ENCODE results near the gene FIBCD1.

The FIBCD1 gene

DNA sequence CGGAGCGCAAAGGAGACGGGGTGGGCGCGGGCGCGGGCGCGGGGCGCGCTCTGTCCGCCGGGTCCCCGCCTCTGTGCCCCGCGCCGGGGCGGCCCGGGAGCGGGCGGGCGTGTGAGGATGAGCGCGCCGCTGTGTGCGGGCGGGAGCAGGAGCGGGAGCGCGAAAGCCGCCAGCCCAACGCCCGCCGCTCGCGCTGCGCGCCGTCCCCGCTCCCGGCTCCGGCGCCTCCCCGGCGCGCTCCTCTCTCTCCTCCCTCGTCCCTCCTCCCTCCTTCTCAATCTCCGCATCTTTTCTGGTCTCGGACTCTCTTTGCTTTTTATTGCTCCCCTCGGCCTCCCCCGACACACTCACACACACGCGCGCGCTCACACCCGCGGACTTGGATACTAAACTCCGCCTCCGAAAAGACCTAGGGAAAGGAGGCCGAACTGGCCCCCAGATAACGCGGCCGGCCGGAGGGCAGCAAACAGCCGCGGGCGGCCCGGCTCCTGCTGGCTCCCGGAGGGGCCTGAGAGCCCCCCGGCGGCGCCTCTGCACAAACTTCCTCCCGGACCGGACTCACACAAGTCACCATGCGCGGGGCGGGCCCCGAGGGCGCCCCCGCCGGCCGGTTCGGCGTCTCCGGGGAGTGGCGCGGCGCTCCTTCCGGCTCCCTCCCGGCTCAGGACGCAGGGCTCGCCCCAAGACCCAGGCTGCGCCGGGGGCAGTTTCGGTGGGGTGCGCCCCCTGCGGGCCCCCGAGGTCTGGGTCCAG, at the start of gene FIBCD1:
Gene FIBCD1 (minus strand): TSS at position 596 of the 753 bp plus-strand sequence. CDS start 640 bp downstream, outside the sequence.
- in situ Hi-C loops (cut with MboI; ENCODE audit: low sequenced_read_pairs) = no loop called here

DNA sequence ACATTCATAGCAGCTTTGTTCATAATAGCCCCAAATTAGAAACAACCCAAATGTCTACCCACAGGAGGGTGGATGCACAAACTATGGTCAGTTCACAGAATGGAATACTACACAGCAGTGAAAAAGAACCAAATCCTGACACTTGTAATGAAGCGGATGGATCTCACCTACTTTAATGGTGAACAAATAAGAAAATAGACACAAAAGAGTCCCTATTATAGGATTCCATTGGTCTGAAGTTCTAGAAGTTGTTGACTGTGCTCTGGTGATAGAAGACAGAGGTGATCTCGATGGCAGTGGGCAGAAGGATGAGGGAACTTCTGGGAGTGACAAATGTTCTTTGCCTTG, 49.3 kb upstream of the FIBCD1 start:
- in situ Hi-C loops (cut with MboI; ENCODE audit: low sequenced_read_pairs) = no loop called here

GRCh38 chr9:130987738-130988399, 48.8 kb upstream of the FIBCD1 start:
- in situ Hi-C loops (cut with MboI; ENCODE audit: low sequenced_read_pairs) = no loop called here

- in situ Hi-C loops (cut with MboI; ENCODE audit: low sequenced_read_pairs) = no loop called here
These were observed 48.0 kb upstream of the FIBCD1 start for GRCh38 chr9:130987054-130987453.

- in situ Hi-C loops (cut with MboI; ENCODE audit: low sequenced_read_pairs) = no loop called here
These were observed 47.4 kb upstream of the FIBCD1 start for GRCh38 chr9:130986356-130986965.

DNA sequence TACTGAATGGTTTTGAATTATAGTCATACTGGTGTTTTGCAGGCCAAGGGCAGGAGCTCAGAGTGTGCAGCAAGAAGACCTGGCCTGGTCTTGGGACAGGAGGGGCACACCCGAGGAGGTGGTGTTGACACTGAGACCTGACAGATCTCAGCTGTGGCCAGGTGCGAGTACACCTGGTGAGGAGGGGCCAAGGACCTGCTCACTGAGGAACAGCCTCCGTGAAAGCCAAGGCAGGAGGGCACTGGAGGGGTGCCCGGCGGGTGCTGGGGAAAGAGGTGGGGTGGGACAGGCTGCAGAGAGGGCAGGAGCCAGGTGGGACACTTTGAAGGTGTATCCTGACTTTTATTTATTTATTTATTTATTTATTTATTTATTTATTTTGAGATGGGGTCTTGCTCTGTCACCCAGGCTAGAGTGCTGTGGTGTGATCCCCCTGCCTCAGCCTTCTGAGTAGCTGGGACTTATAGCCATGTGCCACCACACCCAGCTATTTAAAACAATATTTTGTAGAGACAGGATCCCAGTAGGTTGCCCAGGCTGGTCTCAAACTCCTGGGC, 46.6 kb upstream of the FIBCD1 start:
- in situ Hi-C loops (cut with MboI; ENCODE audit: low sequenced_read_pairs) = no loop called here

- in situ Hi-C loops (cut with MboI; ENCODE audit: low sequenced_read_pairs) = no loop called here
These were observed 46.0 kb upstream of the FIBCD1 start for GRCh38 chr9:130985029-130985428.

DNA sequence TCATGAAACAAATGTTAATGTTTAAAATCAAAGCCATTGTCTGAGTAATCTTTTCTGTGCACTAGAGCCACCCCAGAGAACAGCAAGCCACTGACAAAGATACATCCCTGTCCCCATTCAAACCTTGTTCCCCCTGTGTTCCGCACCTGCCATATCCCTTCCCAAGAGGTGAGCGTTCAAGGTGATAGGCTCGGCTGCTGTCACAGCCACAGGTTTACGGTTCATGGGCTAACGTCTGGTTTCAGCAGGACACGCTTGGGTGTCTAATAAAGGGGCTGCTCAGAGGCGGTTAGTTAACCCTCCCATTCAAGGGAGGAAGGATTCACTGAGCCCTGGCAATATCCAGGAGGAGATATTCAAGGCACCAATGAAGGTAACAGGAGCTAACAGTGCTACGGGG, 45.5 kb upstream of the FIBCD1 start:
- in situ Hi-C loops (cut with MboI; ENCODE audit: low sequenced_read_pairs) = no loop called here

DNA sequence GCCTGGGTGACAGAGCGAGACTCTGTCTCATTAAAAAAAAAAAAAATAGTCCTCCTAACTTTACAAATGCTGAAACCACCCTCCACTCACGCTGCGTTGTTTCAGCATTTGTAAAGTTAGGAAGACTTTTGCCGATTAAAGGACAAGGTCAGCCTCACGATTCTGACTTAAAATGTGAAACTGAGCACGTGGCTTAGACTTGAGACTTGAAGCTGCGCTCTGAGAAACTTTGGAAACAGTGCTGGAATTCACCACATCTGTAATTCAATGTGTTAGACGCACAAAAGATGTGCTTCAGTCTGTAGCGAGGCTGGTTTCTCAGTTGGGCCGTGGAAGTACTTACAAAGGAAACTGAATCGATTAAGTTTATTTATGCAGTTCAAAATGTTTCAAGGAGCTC, 44.9 kb upstream of the FIBCD1 start:
- in situ Hi-C loops (cut with MboI; ENCODE audit: low sequenced_read_pairs) = no loop called here

GRCh38 chr9:130983359-130983670, 44.3 kb upstream of the FIBCD1 start:
- in situ Hi-C loops (cut with MboI; ENCODE audit: low sequenced_read_pairs) = no loop called here

DNA sequence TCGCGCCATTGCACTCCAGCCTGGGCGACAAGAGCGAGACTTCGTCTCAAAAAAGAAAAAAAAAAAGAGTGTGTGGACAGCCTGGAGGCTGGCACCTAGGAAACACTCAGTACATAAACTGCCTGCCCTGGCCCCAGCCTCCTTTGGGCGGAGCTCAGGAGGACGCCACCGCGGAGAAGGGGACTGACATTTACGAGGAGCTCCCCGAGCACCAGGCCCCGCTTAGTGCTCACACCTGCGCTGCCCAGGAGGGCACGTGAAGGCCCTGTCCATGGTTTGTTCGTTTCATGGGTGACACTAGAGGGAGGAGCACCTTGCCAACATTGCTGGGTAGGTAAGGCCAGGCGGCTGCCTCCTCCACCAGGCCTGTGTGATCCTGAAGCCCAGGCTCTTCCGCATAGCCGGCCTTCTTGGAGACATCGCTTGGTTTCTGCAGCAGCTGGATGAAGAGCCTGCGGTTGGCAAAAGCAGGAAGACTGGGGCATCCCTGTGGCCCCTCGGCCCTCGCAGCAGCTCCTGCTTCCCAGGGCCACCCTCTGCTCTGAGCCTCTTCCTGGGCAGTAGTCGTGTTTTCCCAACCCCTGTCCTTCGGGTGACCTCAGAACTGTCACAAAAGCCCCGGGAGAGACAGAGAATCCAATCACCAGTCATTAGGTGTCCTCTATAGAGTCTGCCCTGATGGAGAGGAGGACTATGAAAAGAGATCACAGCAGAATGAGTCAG, 43.8 kb upstream of the FIBCD1 start:
- in situ Hi-C loops (cut with MboI; ENCODE audit: low sequenced_read_pairs) = no loop called here

GRCh38 chr9:130981756-130982137, 42.7 kb upstream of the FIBCD1 start:
- in situ Hi-C loops (cut with MboI; ENCODE audit: low sequenced_read_pairs) = no loop called here

GRCh38 chr9:130981002-130981755, 42.1 kb upstream of the FIBCD1 start:
- in situ Hi-C loops (cut with MboI; ENCODE audit: low sequenced_read_pairs) = no loop called here

DNA sequence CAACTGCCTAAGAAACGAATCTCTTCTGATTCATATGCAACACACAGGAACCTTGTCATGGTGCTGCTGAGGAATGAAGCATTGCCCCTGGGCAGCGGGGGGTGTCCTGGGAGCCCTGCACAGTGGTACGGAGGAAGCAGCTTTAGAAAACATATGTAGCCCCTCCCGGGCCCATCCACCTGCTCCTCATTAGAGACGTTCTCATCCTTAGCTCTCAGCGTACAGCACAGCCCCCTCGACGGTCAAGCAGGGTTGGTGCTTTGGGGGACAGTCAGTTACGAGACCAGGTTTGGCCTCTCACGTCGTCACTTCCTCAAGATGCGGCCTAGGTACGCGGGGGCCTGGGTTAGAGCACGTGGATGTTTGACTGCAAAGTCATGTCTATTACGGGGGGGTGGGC, 41.5 kb upstream of the FIBCD1 start:
- in situ Hi-C loops (cut with MboI; ENCODE audit: low sequenced_read_pairs) = no loop called here

- in situ Hi-C loops (cut with MboI; ENCODE audit: low sequenced_read_pairs) = no loop called here
These were observed 40.7 kb upstream of the FIBCD1 start for GRCh38 chr9:130979591-130980385.

GRCh38 chr9:130977811-130978221, 38.8 kb upstream of the FIBCD1 start:
- in situ Hi-C loops (cut with MboI; ENCODE audit: low sequenced_read_pairs) = no loop called here

- in situ Hi-C loops (cut with MboI; ENCODE audit: low sequenced_read_pairs) = no loop called here
These were observed 37.1 kb upstream of the FIBCD1 start for GRCh38 chr9:130975932-130976841.

GRCh38 chr9:130975156-130975555, 36.1 kb upstream of the FIBCD1 start:
- in situ Hi-C loops (cut with MboI; ENCODE audit: low sequenced_read_pairs) = no loop called here

DNA sequence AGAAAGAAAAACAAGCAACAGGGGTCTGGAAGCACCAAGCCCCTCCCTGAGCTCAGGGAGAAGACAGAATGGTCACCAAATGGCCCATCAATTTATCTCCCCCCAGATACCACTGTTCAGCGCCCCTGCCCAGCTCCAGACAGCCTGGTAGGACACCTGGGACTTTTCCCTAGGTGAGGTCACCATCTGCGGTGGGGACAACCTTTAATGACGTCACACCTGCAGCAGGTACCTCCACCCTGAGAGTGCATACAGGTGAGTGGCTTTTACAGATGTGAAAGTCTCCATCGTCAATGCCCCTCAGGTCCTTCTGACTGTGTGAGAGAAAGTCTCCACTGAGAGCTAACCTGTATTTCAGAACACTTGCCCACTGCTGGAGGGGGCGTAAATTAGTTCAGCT, 35.6 kb upstream of the FIBCD1 start:
- in situ Hi-C loops (cut with MboI; ENCODE audit: low sequenced_read_pairs) = no loop called here

Data from HL-60/S4 treated with phorbol 12-myristate 13-acetate at 8.2 ng/mL for 4 days and 3 days (cell line).